Dedifferentiated amniotic fluid mesenchymal stem cell (primary cell): ENCODE data around the gene NIM1K.
"Not testable (repeated sequence)": the region's sequence is repeated elsewhere in the genome, so short reads cannot be mapped to it uniquely, and the experiment has no call there.

ENCODE experiments used
- DNase-seq: peaks from one replicate; pipeline ENCODE4 v3.0.0-alpha.2; 2016; ENCODE audit errors: extremely low spot score

The NIM1K gene

GRCh38 chr5:43230707-43231106, 38.7 kb downstream of the NIM1K start:
- no peak for DNase-seq

- no peak for DNase-seq
Measured at GRCh38 chr5:43231977-43232376, 40.0 kb downstream of the NIM1K start.

GRCh38 chr5:43232943-43233833, 41.2 kb downstream of the NIM1K start:
- DNase-seq, result no peak

- no peak for DNase-seq
Measured at GRCh38 chr5:43233946-43234345, 41.9 kb downstream of the NIM1K start.

- DNase-seq, result no peak
Measured at GRCh38 chr5:43236653-43237355, 44.8 kb downstream of the NIM1K start.

GRCh38 chr5:43242196-43242595, 50.2 kb downstream of the NIM1K start:
- no peak for DNase-seq

- no peak for DNase-seq
Measured at GRCh38 chr5:43243270-43243669, 51.2 kb downstream of the NIM1K start.

GRCh38 chr5:43244823-43245565, 53.0 kb downstream of the NIM1K start:
- DNase-seq, result no peak

GRCh38 chr5:43245724-43246385, 53.8 kb downstream of the NIM1K start:
- no peak for DNase-seq

GRCh38 chr5:43251754-43252153, 59.7 kb downstream of the NIM1K start:
- no peak for DNase-seq

GRCh38 chr5:43255704-43256103, 63.7 kb downstream of the NIM1K start:
- no peak for DNase-seq

GRCh38 chr5:43256261-43256966, 64.4 kb downstream of the NIM1K start:
- DNase-seq, result no peak

GRCh38 chr5:43258116-43258515, 66.1 kb downstream of the NIM1K start:
- no peak for DNase-seq

GRCh38 chr5:43262269-43262668, 70.2 kb downstream of the NIM1K start:
- DNase-seq, result not testable (repeated sequence)

- no peak for DNase-seq
Measured at GRCh38 chr5:43268188-43268820, 76.3 kb downstream of the NIM1K start.

- DNase-seq, result no peak
Measured at GRCh38 chr5:43270645-43271044, 78.6 kb downstream of the NIM1K start.

- no peak for DNase-seq
Measured at GRCh38 chr5:43273552-43273951, 81.5 kb downstream of the NIM1K start.

- DNase-seq, result no peak
Measured at GRCh38 chr5:43274435-43275114, 82.5 kb downstream of the NIM1K start.

GRCh38 chr5:43275391-43275790, 83.4 kb downstream of the NIM1K start:
- DNase-seq, result no peak
